Stomach (tissue), 4 donors: ENCODE measurements around the gene YBX1.

Experiments used
- EP300 ChIP-seq: sonication (generic); formaldehyde crosslinking; IDR thresholded peaks from one replicate; pipeline ENCODE4 v1.6.1; 2017; ENCODE audit warnings: antibody characterized with exemption
- POLR2A ChIP-seq, 4 donors: fragments of 450-650 bp; IDR thresholded peaks; one replicate each; pipeline ENCODE4 v1.6.1; 2016; ENCODE audit warnings: antibody characterized with exemption in 4 of 4, control low read depth in 2 of 4, mild to moderate bottlenecking in 1 of 4, moderate library complexity in 1 of 4
- POLR2AphosphoS5 ChIP-seq, 3 donors: sonication (generic); formaldehyde crosslinking; IDR thresholded peaks; one replicate each; pipeline ENCODE4 v1.6.1; 2016; ENCODE audit warnings: antibody characterized with exemption in 3 of 3
- TF ChIP-seq, protein P1 (sequence below), 7 experiments: fragments of 450-650 bp in 4 of 7; fragments of 200-600 bp in 3 of 7; sonication (generic) in 3 of 7; IDR thresholded peaks; one replicate each; pipeline ENCODE4 v1.5.1; 2016 to 2019; ENCODE audit warnings: antibody characterized with exemption in 7 of 7, control low read depth in 2 of 7, mild to moderate bottlenecking in 1 of 7

DNA sequence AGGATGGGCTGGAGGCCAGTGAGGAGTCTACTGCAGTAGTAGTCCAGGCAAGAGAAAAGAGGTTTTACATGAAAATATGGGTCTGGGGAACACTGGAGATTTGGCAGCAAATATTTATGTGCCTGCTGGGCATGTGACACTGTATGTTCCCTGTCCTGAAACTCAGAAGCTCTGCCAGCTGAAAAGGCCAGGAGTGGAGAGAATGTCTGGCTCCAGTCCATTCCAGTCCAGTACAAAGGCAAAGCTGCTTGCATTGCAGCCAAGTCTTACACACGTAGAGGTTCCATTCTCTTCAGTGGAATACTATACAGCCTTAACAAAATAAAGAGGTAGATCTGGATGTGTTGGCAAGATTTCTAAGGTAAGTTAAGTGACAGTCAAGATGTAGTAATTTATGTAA lies 7.5 kb upstream of the YBX1 start:
- TF ChIP-seq POLR2A (IDR thresholded peaks at IDR 0.05) = no peak
- TF ChIP-seq, protein P1, sequence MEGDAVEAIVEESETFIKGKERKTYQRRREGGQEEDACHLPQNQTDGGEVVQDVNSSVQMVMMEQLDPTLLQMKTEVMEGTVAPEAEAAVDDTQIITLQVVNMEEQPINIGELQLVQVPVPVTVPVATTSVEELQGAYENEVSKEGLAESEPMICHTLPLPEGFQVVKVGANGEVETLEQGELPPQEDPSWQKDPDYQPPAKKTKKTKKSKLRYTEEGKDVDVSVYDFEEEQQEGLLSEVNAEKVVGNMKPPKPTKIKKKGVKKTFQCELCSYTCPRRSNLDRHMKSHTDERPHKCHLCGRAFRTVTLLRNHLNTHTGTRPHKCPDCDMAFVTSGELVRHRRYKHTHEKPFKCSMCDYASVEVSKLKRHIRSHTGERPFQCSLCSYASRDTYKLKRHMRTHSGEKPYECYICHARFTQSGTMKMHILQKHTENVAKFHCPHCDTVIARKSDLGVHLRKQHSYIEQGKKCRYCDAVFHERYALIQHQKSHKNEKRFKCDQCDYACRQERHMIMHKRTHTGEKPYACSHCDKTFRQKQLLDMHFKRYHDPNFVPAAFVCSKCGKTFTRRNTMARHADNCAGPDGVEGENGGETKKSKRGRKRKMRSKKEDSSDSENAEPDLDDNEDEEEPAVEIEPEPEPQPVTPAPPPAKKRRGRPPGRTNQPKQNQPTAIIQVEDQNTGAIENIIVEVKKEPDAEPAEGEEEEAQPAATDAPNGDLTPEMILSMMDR (IDR thresholded peaks at IDR 0.05) = no peak
- TF ChIP-seq EP300 = no peak
- TF ChIP-seq POLR2AphosphoS5 (IDR thresholded peaks at IDR 0.05) = no peak
